ENCODE measurements around the gene SPP1.

The SPP1 gene

GRCh38 chr4:88028946-88029345, 53.4 kb downstream of the SPP1 start:
- DNase-seq: no peak

GRCh38 chr4:88029556-88029955, 54.0 kb downstream of the SPP1 start:
- no peak for DNase-seq

- DNase-seq: no peak
Observed at GRCh38 chr4:88030565-88031310, 55.2 kb downstream of the SPP1 start.
